Measurements from ENCODE around the gene LY9. TPM values are rescaled to one million over a fixed set of nuclear protein-coding genes. Genes with fewer than 3 reads are reported as not detected.

Gene LY9
- 3.2 TPM for total RNA-seq

- DNase-seq (ENCODE audit: low spot score) = no peak
Observed at GRCh38 chr1:160795951-160796383, at the start of gene LY9. Gene LY9 (plus strand): TSS chr1:160796174. CDS start chr1:160796188, 14 bp downstream.

- no peak for DNase-seq (ENCODE audit: low spot score)
Observed at GRCh38 chr1:160746836-160747500, 49.0 kb upstream of the LY9 start.

- no peak for DNase-seq (ENCODE audit: low spot score)
Observed at GRCh38 chr1:160747717-160748116, 48.3 kb upstream of the LY9 start.

GRCh38 chr1:160748181-160748877 lies 47.6 kb upstream of the LY9 start:
- no peak for DNase-seq (ENCODE audit: low spot score)

GRCh38 chr1:160748878-160749269 lies 47.1 kb upstream of the LY9 start:
- DNase-seq (ENCODE audit: low spot score) = no peak

- no peak for DNase-seq (ENCODE audit: low spot score)
Observed at GRCh38 chr1:160750608-160751007, 45.4 kb upstream of the LY9 start.

- DNase-seq (ENCODE audit: low spot score) = no peak
Observed at GRCh38 chr1:160752406-160752805, 43.6 kb upstream of the LY9 start.

GRCh38 chr1:160752924-160753323 lies 43.0 kb upstream of the LY9 start:
- no peak for DNase-seq (ENCODE audit: low spot score)

GRCh38 chr1:160753594-160753993 lies 42.4 kb upstream of the LY9 start:
- DNase-seq (ENCODE audit: low spot score) = no peak

- no peak for DNase-seq (ENCODE audit: low spot score)
Observed at GRCh38 chr1:160755461-160755860, 40.5 kb upstream of the LY9 start.

- no peak for DNase-seq (ENCODE audit: low spot score)
Observed at GRCh38 chr1:160755911-160756848, 39.8 kb upstream of the LY9 start.

- no peak for DNase-seq (ENCODE audit: low spot score)
Observed at GRCh38 chr1:160756849-160757201, 39.1 kb upstream of the LY9 start.

GRCh38 chr1:160758521-160758920 lies 37.5 kb upstream of the LY9 start:
- no peak for DNase-seq (ENCODE audit: low spot score)

GRCh38 chr1:160759740-160760139 lies 36.2 kb upstream of the LY9 start:
- no peak for DNase-seq (ENCODE audit: low spot score)

- DNase-seq (ENCODE audit: low spot score) = no peak
Observed at GRCh38 chr1:160761046-160761445, 34.9 kb upstream of the LY9 start.

- no peak for DNase-seq (ENCODE audit: low spot score)
Observed at GRCh38 chr1:160761886-160762285, 34.1 kb upstream of the LY9 start.

- DNase-seq (ENCODE audit: low spot score) = no peak
Observed at GRCh38 chr1:160763993-160764392, 32.0 kb upstream of the LY9 start.

- DNase-seq (ENCODE audit: low spot score) = no peak
Observed at GRCh38 chr1:160767395-160768294, 28.3 kb upstream of the LY9 start.

GRCh38 chr1:160768295-160768657 lies 27.7 kb upstream of the LY9 start:
- DNase-seq (ENCODE audit: low spot score) = no peak

GRCh38 chr1:160772331-160772730 lies 23.6 kb upstream of the LY9 start:
- no peak for DNase-seq (ENCODE audit: low spot score)

GRCh38 chr1:160773093-160773492 lies 22.9 kb upstream of the LY9 start:
- DNase-seq (ENCODE audit: low spot score) = no peak

Data from ureter (tissue), 1 donor.